ENCODE data around the gene CAV1. TPM values are rescaled to one million over a fixed set of nuclear protein-coding genes. Genes with fewer than 3 reads are reported as not detected.

CAV1 gene
- total and polyA plus RNA-seq, 2 of the 4 experiments (the other 2 are of a cell fraction), result 1,592 to 1,808 TPM

- no peak overlapping the region for H3K4ac ChIP-seq (ENCODE audit: low read depth, low read length)
- H4K5ac ChIP-seq (ENCODE audit: low read depth, low read length), result no peak overlapping the region
- no peak for ATAC-seq (ENCODE audit: low read depth)
- no peak overlapping the region for H3K56ac ChIP-seq (ENCODE audit: extremely low read depth, insufficient read depth, low read length)
- dilution Hi-C loops (cut with HindIII; ENCODE audit: low sequenced_read_pairs, unreplicated experiment) (loop anchor here (25.0 kb wide), 1 partner anchor 243 kb away; no protein-coding TSS in a partner anchor), in situ Hi-C loops (cut with MboI; ENCODE audit: low sequenced_read_pairs) (no loop called here), intact Hi-C loops (cut with micrococcal nuclease) (no loop called here)
- peak overlapping the region; percentile 31; the same call in 1 of the 2 replicates for H3K14ac ChIP-seq (replicated peaks; ENCODE audit: low read depth, low read length)
- no peak overlapping the region for H2BK20ac ChIP-seq (ENCODE audit: low read depth, low read length)
- CTCF ChIA-PET, result interaction anchor here (0.9 kb wide), 1 partner anchor 27 kb away, joined by 3 read pairs; no protein-coding TSS in a partner anchor
- peak overlapping the region; percentile 80 for H2BK5ac ChIP-seq (ENCODE audit: low read depth, low read length, poor library complexity, severe bottlenecking)
- no peak overlapping the region for H2AK9ac ChIP-seq (replicated peaks; ENCODE audit: low read depth, low read length, poor library complexity)
- no CpG with 5 or more reads among the region's 2 CpGs for WGBS, 2 experiments (ENCODE audit: extremely low coverage in 2 of 2, insufficient read length in 1 of 2)
- no peak overlapping the region for H3K4me2 ChIP-seq (ENCODE audit: low read depth, low read length)
- peaks cover 5% of the 10 kb centered on the region; the same call in 1 of the 2 replicates for H3K4me1 ChIP-seq (ENCODE audit: control insufficient read depth, insufficient read depth, low read length)
- H3K9ac ChIP-seq (ENCODE audit: low read depth, low read length), result no peak overlapping the region
- peaks cover 7% of the 10 kb centered on the region for H3K9me1 ChIP-seq (ENCODE audit: insufficient read depth, low read length)
- H4K8ac ChIP-seq (ENCODE audit: low read depth in 2 of 2, low read length in 2 of 2), result peak overlapping the region in 1 of 2 experiments; percentile 66; a peak in 1 of 4 replicates
- TF ChIP-seq MXI1 (IDR thresholded peaks at IDR 0.05; ENCODE audit: borderline replicate concordance, low read depth, low read length), result no peak
- no peak for TF ChIP-seq SMC3 (IDR thresholded peaks at IDR 0.05; ENCODE audit: low read depth, low read length)
- TF ChIP-seq RFX5 (IDR thresholded peaks at IDR 0.05; ENCODE audit: low read depth, low read length), result no peak
- TF ChIP-seq MAFK (IDR thresholded peaks at IDR 0.05; ENCODE audit: low read depth, low read length), result no peak
- TF ChIP-seq USF2 (IDR thresholded peaks at IDR 0.05; ENCODE audit: low read depth, low read length), result no peak
- TF ChIP-seq ELK1 (IDR thresholded peaks at IDR 0.05; ENCODE audit: borderline replicate concordance, low read depth, low read length), result no peak
- no peak for TF ChIP-seq CTCF (conservative IDR thresholded peaks at IDR 0.05; ENCODE audit: low read depth, low read length)
- TF ChIP-seq NFE2L2 (IDR thresholded peaks at IDR 0.05; ENCODE audit: low read depth, low read length), result no peak
- no peak for TF ChIP-seq CHD1 (IDR thresholded peaks at IDR 0.05; ENCODE audit: low read depth, low read length)
- no peak for TF ChIP-seq BHLHE40 (IDR thresholded peaks at IDR 0.05; ENCODE audit: low read depth, low read length)
- TF ChIP-seq FOS (IDR thresholded peaks at IDR 0.05; ENCODE audit: low read depth, low read length), result no peak
- TF ChIP-seq POLR2A (IDR thresholded peaks at IDR 0.05; ENCODE audit: low read depth, low read length), result no peak
- no peak for TF ChIP-seq MAZ (IDR thresholded peaks at IDR 0.05; ENCODE audit: borderline replicate concordance, low read depth, low read length)
- no peak for TF ChIP-seq RCOR1 (IDR thresholded peaks at IDR 0.05; ENCODE audit: insufficient replicate concordance, low read length)
- TF ChIP-seq CEBPB (IDR thresholded peaks at IDR 0.05; ENCODE audit: low read depth, low read length), result no peak
- TF ChIP-seq RAD21 (IDR thresholded peaks at IDR 0.05; ENCODE audit: low read length), result no peak
- no peak overlapping the region for H3K27ac ChIP-seq (ENCODE audit: insufficient read depth, low read length)
- H3K27me3 ChIP-seq (ENCODE audit: control insufficient read depth, insufficient read depth, low read length), result no peaks in the 10 kb centered on the region
- no peak overlapping the region for H2BK15ac ChIP-seq (ENCODE audit: low read depth, low read length)
- no peak overlapping the region for H3K18ac ChIP-seq (ENCODE audit: low read depth, low read length)
- no peak for DNase-seq
- no TSS peak for BruUV-seq (replicated peaks)
- no peak overlapping the region; the same call in 1 of the 2 replicates for H4K91ac ChIP-seq (ENCODE audit: insufficient read depth, low read depth, low read length)
- no peak overlapping the region for H2BK120ac ChIP-seq (ENCODE audit: low read depth, low read length)
- peaks cover 7 to 47% of the 10 kb centered on the region in 2 experiments; a peak in 3 of 4 replicates for H3K79me1 ChIP-seq (ENCODE audit: low read depth in 1 of 2, low read length in 2 of 2)
- H3K36me3 ChIP-seq (ENCODE audit: control insufficient read depth, insufficient read depth, low read length), result peaks cover 13% of the 10 kb centered on the region
- POLR2A ChIA-PET (ENCODE audit: unreplicated experiment), result no interaction called here
- no peak overlapping the region; the same call in 1 of the 2 replicates for H2AK5ac ChIP-seq (ENCODE audit: low read depth, low read length)
- H3K9me3 ChIP-seq (ENCODE audit: control insufficient read depth, insufficient read depth, low read length), result no peaks in the 10 kb centered on the region
- H3K4me3 ChIP-seq (ENCODE audit: insufficient read depth, low read depth, low read length), result no peak overlapping the region
- no peak overlapping the region for H2AFZ ChIP-seq (replicated peaks; ENCODE audit: low read length, poor library complexity)
- H3K23ac ChIP-seq (ENCODE audit: low read depth, low read length), result peak overlapping the region; percentile 93; the same call in 1 of the 2 replicates
- H4K20me1 ChIP-seq (ENCODE audit: insufficient read depth, low read length), result peaks cover 6% of the 10 kb centered on the region; the same call in 1 of the 2 replicates
Measured at GRCh38 chr7:116505278-116505677, 19.6 kb upstream of the CAV1 start.
